SK-N-MC (cell line): ENCODE data around the gene DGKH.

Experiments used
- DNase-seq: peaks from one replicate; pipeline ENCODE4 v3.0.0-alpha.2; 2011; ENCODE audit warnings: low read depth, low spot score
- H3K27ac ChIP-seq: fragments of 200-600 bp; sonication (generic); 2 replicates; pipeline ENCODE4 v1.5.1; 2016; ENCODE audit warnings: mixed run types
- H3K36me3 ChIP-seq: fragments of 200-600 bp; sonication (generic); 2 replicates; pipeline ENCODE4 v1.6.1; 2017; ENCODE audit warnings: antibody characterized with exemption, low read length, mixed read lengths; ENCODE audit not compliant: insufficient read depth
- H3K4me3 ChIP-seq: fragments of 200-600 bp; sonication (generic); 2 replicates; pipeline ENCODE4 v1.5.1; 2016
- H3K9ac ChIP-seq: fragments of 200-600 bp; sonication (generic); 2 replicates; pipeline ENCODE4 v1.8.0; 2017; ENCODE audit warnings: mixed run types, mixed read lengths; ENCODE audit not compliant: insufficient read length
- H3K9me3 ChIP-seq: fragments of 200-600 bp; sonication (generic); 2 replicates; pipeline ENCODE4 v1.6.1; 2017; ENCODE audit warnings: low read depth, mild to moderate bottlenecking, antibody characterized with exemption, low read length, moderate library complexity, mixed read lengths
- EZH2 ChIP-seq: fragments of 200-600 bp; sonication (generic); IDR thresholded peaks from one replicate; pipeline ENCODE4 v1.6.1; 2017; ENCODE audit warnings: antibody characterized with exemption
- FOXP2 ChIP-seq: optimal IDR thresholded peaks from 2 replicates; pipeline ENCODE3; 2011; ENCODE audit warnings: mild to moderate bottlenecking, moderate library complexity; ENCODE audit not compliant: insufficient read depth; ENCODE audit errors: extremely low read length, control extremely low read depth
- POLR2AphosphoS5 ChIP-seq: IDR thresholded peaks from 2 replicates; pipeline ENCODE4 v1.6.1; 2012; ENCODE audit warnings: mild to moderate bottlenecking, low read depth, low read length, borderline replicate concordance

DGKH gene

GRCh38 chr13:42021851-42022250 lies 26.6 kb upstream of the DGKH start:
- DNase-seq: no peak
- Histone ChIP-seq H3K36me3 (no peaks in the 10 kb centered on the region), H3K9ac (no peak overlapping the region), H3K27ac (no peak overlapping the region), H3K9me3 (no peaks in the 10 kb centered on the region), H3K4me3 (no peak overlapping the region)
- no peak for TF ChIP-seq POLR2AphosphoS5
- TF ChIP-seq FOXP2: no peak
- TF ChIP-seq EZH2: no peak

- Histone ChIP-seq H3K4me3 (no peak overlapping the region), H3K9ac (no peak overlapping the region), H3K36me3 (no peaks in the 10 kb centered on the region), H3K27ac (no peak overlapping the region), H3K9me3 (no peaks in the 10 kb centered on the region)
- TF ChIP-seq POLR2AphosphoS5 (no peak), FOXP2 (no peak), EZH2 (no peak)
- no peak for DNase-seq
Observed at GRCh38 chr13:42022336-42022735, 26.1 kb upstream of the DGKH start.

- no peak overlapping the region for H3K9ac ChIP-seq
- H3K9me3 ChIP-seq: no peaks in the 10 kb centered on the region
- no peak overlapping the region for H3K27ac ChIP-seq
- no peak for DNase-seq
- H3K4me3 ChIP-seq: no peak overlapping the region
- no peak for TF ChIP-seq FOXP2
- TF ChIP-seq POLR2AphosphoS5: no peak
- no peak for TF ChIP-seq EZH2
- H3K36me3 ChIP-seq: no peaks in the 10 kb centered on the region
Observed at GRCh38 chr13:42022796-42023493, 25.5 kb upstream of the DGKH start.

- H3K9me3 ChIP-seq: no peaks in the 10 kb centered on the region
- TF ChIP-seq EZH2 (no peak), FOXP2 (no peak), POLR2AphosphoS5 (no peak)
- H3K36me3 ChIP-seq: no peaks in the 10 kb centered on the region
- no peak overlapping the region for H3K4me3 ChIP-seq
- H3K9ac ChIP-seq: no peak overlapping the region
- DNase-seq: no peak
- H3K27ac ChIP-seq: no peak overlapping the region
Observed at GRCh38 chr13:42027286-42027685, 21.2 kb upstream of the DGKH start.

DNA sequence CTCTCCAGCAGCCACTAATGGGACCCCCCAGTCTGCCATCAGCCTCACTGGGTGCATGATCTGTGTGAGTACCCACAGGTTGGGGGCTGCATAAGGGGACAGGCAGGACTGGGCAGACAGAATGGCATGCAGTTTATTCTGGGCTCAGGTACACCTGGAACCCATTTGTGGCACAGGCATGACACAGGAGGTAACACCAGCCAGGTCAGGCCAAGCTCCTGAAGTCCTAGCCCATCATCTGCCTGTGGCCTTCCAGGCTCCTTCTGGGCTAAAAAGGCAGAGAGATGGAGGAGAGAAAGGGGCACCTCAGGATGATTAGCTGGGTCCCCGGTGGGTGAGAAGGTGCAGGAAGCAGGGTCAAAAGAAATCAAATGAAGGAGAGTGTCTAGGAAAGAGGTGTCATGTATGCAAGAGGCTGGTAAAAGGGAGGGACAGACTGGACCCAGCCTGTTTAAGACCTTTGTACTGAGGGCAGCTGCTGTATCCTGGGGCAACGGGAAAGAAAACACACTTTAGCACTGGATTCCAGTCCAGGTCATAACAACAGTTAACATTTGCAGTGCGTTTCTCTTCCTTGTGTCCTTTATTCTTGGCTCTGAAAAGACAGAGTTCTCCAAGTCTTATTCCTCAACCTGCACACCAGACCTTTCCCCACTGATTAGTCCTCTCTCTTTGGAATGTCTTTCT lies 20.2 kb upstream of the DGKH start:
- H3K9ac ChIP-seq: no peak overlapping the region
- H3K9me3 ChIP-seq: no peaks in the 10 kb centered on the region
- TF ChIP-seq EZH2 (no peak), POLR2AphosphoS5 (no peak), FOXP2 (no peak)
- no peak overlapping the region for H3K4me3 ChIP-seq
- H3K27ac ChIP-seq: no peak overlapping the region
- H3K36me3 ChIP-seq: no peaks in the 10 kb centered on the region
- no peak for DNase-seq

DNA sequence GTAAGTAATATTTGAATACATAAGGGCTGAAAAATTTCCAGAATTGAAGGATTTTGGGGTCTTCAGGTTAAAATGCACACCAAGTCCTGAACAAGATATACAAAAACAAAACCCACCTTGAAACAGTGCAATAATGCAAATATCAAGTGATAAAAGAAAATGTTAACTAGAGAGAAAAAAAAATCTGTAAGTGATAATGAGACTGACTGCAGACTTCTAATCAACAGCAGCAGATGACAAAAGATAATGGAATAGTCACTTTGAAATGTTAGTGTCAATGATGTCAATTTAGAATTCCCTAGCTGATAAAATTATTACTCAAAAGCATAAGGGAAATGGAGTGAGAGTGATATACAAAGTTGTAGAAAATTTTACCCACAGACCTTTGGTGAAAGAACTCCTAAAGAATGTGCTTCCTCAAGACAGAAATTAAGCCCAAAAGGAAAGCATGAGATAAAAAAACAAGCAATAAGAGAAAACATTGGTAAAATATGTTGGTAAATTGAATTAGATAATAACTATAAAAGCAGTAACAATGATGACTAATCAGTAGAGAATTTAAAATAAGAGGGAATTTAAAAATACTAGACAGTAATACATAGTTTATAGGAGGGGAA lies 12.4 kb upstream of the DGKH start:
- no peak overlapping the region for H3K4me3 ChIP-seq
- TF ChIP-seq POLR2AphosphoS5: no peak
- TF ChIP-seq EZH2: no peak
- TF ChIP-seq FOXP2: no peak
- peaks cover 3% of the 10 kb centered on the region; the same call in 1 of the 2 replicates for H3K9me3 ChIP-seq
- H3K36me3 ChIP-seq: no peaks in the 10 kb centered on the region
- H3K9ac ChIP-seq: no peak overlapping the region
- no peak overlapping the region for H3K27ac ChIP-seq
- DNase-seq: no peak

GRCh38 chr13:42036711-42037110 lies 11.7 kb upstream of the DGKH start:
- H3K4me3 ChIP-seq: no peak overlapping the region
- no peak overlapping the region for H3K9ac ChIP-seq
- H3K9me3 ChIP-seq: peaks cover 3% of the 10 kb centered on the region; the same call in 1 of the 2 replicates
- no peaks in the 10 kb centered on the region for H3K36me3 ChIP-seq
- TF ChIP-seq FOXP2 (no peak), POLR2AphosphoS5 (no peak), EZH2 (no peak)
- no peak for DNase-seq
- no peak overlapping the region for H3K27ac ChIP-seq

DNA sequence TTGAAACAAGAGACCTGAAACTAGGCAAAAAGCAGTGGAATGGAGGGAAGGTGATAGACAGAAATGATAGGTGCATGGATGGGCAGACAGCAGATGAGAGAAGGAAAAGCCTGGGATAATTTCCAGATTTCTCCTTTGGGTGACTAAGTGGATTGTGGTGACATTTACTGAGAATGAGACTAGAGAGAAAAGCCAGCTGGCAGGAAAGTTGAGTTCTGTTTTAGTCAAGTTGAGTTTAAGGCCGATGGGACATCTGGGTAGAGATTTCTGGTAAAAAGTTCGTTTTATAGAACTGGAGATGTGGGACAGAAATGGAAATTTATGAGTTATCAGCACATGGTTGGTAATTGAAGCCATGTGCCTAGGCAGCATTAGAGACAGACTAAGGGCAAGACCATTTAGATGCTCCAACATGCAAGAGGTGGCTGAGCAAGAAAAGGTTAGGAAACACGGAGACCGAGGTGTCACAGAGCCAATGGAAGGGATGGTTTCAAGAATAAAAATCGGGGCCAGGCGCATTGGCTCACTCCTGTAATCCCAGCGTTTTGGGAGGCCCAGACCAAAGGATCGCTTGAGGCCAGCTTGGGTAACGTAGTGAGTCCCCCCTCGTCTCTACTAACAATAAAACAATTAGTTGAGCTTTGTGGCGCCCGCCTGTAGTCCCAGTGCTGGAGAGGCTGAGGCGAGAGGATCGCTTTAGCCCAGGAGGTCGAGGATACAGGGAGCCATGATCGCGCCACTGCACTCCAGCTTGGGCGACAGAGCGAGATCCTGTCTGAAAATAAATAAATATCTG lies 9.6 kb upstream of the DGKH start:
- no peak for DNase-seq
- no peak for TF ChIP-seq EZH2
- no peak for TF ChIP-seq POLR2AphosphoS5
- no peak for TF ChIP-seq FOXP2
- H3K9ac ChIP-seq: no peak overlapping the region
- H3K9me3 ChIP-seq: peaks cover 3% of the 10 kb centered on the region; the same call in 1 of the 2 replicates
- no peak overlapping the region for H3K4me3 ChIP-seq
- no peak overlapping the region for H3K27ac ChIP-seq
- no peaks in the 10 kb centered on the region for H3K36me3 ChIP-seq
